CD4-positive, alpha-beta T cell treated with Interleukin-17A for 1 hour (primary cell): Measurements from ENCODE around the gene PPM1J.
A peak's percentile ranks its signal among the peaks of the same experiment; 100 is the strongest.

ENCODE experiments used
- DNase-seq: peaks from one replicate; pipeline ENCODE4 v3.0.0-alpha.2; 2020

PPM1J gene

GRCh38 chr1:112704391-112704933, 10.7 kb downstream of the PPM1J start:
- no peak for DNase-seq

GRCh38 chr1:112703706-112704105, 11.4 kb downstream of the PPM1J start:
- DNase-seq: no peak

DNA sequence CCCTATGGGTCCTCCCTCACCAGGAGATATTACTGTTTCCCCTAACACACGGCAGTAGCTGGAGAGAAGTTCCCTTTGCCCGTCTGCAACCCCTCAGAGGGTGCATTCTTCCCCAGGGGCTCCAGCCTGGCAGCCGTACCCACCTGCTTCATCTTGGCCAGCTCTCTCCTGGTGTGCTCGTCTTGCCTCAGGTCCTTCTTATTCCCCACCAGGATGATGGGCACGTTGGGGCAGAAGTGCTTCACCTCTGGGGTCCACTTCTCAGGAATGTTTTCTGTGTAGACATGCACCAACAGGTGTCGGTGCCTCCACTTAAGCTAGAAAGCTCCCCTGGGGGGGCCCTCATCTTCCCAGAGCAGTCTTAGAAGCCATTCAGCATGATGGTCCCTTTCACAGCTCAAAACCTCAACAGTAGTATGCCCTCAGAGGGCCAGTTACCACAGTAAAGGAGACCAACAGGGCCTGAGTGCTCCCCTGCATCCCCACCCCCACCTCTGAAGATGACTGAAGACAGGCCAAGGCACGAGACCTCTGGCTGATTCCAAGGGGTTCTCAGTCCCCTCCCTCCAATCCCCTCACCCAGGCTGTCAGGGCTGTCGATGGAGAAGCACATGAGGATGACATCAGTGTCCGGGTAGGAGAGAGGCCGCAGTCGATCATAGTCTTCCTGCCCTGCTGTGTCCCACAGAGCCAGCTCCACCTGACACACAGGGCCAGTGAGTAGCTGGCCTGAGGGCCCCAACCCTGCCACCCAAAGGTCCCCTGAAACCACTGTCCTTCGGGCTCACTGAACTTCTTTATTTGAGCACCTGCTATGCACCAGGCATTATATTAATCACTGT, 12.5 kb downstream of the PPM1J start:
- no peak for DNase-seq

DNA sequence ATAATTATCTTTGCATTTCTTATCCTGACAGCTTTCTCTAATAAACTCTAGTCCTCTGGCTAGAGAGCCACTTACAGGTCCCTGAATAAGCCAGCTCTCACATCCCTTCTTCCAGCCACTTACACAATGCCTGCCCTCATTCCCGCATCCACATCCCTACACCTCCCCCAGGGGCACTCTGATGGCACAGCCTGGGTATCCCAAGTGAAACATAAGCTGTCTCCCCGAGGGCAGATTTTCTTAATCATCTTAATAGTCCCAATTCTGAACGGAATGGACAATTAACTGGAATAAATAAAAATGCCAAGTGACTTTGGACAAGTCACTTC, 13.1 kb downstream of the PPM1J start:
- DNase-seq: no peak

GRCh38 chr1:112701227-112702066, 13.7 kb downstream of the PPM1J start:
- DNase-seq: no peak

- peak; percentile 75 for DNase-seq
Observed at GRCh38 chr1:112700290-112701226, 14.6 kb downstream of the PPM1J start.

DNA sequence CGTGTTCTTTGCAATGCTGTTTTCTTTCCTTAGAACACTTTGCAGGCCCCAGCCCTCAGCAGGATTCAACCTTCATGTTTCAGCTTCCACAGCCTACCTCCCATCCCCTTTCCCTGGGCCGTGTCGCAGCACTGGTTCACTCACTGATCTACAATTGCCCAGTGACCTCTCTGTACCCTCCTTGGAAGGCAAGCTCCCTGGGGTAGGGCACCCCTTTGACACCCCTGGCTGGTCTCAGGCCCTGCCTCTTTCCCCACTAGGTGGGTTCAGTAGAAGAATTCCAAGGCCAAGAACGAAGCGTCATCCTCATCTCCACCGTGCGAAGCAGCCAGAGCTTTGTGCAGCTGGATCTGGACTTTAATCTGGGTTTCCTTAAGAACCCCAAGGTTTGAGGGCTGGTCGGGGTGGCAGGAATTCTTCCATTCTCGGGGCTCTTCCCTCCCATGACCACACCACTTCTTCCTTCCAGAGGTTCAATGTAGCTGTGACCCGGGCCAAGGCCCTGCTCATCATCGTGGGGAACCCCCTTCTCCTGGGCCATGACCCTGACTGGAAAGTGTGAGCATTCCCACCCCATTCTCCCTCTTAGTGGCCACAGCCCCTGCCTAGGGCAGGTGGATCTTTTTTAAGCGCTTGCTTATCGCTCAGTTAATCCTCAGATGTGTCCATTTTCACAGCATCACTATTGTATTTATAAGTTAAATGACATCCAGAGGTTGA, 15.5 kb downstream of the PPM1J start:
- DNase-seq: no peak

- DNase-seq: no peak
Observed at GRCh38 chr1:112698366-112699310, 16.5 kb downstream of the PPM1J start.

DNA sequence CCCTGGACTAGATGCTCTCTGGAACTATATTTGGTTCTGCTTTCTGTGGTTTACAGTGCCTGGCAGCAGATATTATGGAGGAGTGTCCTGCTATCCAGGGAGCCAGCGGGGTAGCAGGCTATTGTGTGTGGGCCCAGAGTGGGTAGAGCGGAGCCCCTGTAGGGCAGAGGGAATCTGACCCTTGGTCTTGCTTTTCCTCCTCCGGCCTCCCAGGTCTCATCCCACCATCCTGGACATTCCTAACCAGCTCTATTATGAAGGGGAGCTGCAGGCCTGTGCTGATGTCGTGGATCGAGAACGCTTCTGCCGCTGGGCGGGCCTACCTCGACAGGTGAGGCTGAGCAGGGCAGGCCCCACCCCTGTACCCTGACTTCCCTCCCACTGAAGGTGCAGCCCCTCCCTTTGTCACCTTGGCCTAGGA, 17.3 kb downstream of the PPM1J start:
- no peak for DNase-seq

DNA sequence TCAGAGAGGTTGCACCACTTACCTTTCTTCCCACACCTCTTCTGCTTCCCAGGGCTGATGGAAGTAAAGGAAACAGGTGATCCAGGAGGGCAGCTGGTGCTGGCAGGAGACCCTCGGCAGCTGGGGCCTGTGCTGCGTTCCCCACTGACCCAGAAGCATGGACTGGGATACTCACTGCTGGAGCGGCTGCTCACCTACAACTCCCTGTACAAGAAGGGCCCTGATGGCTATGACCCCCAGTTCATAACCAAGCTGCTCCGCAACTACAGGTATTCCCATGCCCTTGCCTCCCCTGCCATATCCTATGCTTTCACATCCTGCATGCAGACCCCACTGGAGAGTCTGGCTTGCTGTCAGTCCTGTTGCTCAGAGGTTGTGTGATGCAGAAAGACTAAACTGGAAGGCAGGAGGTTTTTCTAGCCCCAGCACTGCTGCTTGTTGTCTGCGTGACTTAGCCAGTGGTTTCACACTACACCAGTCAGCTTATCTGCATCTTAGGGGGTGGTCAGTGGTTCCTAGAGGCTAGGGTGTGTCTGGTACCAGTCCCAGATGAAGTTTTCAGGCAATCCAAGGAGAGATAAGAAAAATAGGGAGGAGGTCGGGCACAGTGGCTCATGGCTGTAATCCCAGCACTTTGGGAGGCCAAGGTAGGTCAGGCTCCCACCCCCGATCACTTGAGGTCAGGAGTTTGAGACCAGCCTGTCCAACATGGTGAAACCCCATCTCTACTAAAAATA, 18.4 kb downstream of the PPM1J start:
- DNase-seq: no peak

GRCh38 chr1:112695276-112695675, 19.9 kb downstream of the PPM1J start:
- DNase-seq: no peak

DNA sequence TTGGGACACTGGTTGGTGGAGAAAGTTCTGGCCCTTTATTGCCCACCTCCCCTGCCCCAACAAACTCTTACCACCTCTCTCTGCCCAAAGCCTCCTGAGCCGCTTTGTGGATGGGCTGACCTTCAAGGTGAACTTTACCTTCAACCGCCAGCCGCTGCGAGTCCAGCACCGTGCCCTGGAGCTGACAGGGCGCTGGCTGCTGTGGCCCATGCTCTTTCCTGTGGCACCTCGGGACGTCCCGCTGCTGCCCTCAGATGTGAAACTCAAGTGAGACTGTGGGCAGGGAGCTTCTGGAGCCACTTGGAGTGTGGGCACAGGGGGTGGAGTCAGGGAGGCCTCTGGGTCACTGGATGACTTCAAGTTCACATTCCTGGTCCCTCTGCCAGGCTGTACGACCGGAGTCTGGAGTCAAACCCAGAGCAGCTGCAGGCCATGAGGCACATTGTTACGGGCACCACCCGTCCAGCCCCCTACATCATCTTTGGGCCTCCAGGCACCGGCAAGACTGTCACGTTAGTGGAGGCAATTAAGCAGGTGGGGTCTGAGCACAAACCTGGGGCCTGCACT, 20.7 kb downstream of the PPM1J start:
- DNase-seq: no peak

- DNase-seq: no peak
Observed at GRCh38 chr1:112693821-112694220, 21.3 kb downstream of the PPM1J start.

- DNase-seq: no peak
Observed at GRCh38 chr1:112692681-112693080, 22.5 kb downstream of the PPM1J start.

- no peak for DNase-seq
Observed at GRCh38 chr1:112689842-112690237, 25.3 kb downstream of the PPM1J start.

GRCh38 chr1:112689196-112689841, 25.8 kb downstream of the PPM1J start:
- DNase-seq: no peak

- DNase-seq: no peak
Observed at GRCh38 chr1:112688781-112689193, 26.3 kb downstream of the PPM1J start.

- DNase-seq: no peak
Observed at GRCh38 chr1:112687785-112688496, 27.2 kb downstream of the PPM1J start.

DNA sequence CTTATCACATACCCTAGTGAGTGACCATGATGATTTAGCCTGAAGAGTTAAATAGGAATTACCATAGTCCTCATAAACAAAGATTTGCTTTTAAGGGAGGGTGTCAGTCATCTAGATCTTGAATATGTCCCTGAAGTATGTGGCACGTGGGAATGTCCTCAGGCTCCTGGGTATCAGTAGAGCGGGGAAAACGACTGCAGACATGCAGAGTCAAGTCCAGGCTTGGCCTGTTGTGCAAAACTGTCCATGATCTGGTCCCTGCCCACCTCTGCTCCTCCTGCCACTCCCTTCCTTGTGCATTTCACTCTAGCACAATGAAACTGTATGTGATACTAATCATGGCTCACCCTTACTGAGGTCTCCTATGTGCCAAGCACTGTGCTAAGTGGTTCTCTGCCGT, 27.8 kb downstream of the PPM1J start:
- no peak for DNase-seq
